Peyer's patch (tissue), 4 donors: Measurements from ENCODE around the gene GLB1L. TPM values are rescaled to one million over a fixed set of nuclear protein-coding genes. Genes with fewer than 3 reads are reported as not detected.
A peak's percentile ranks its signal among the peaks of the same experiment; 100 is the strongest.

Source experiments
- DNase-seq, 3 donors: peaks; one replicate each; pipeline ENCODE4 v3.0.0-alpha.2; 2017 to 2019
- H3K27ac ChIP-seq, 4 donors: fragments of 200-600 bp; sonication (generic); one replicate each; pipeline ENCODE4 v1.5.1; 2016 to 2019
- H3K27me3 ChIP-seq, 2 donors: fragments of 200-600 bp; sonication (generic); one replicate each; pipeline ENCODE4 v1.5.1; 2019
- H3K36me3 ChIP-seq, 3 donors: fragments of 200-600 bp; sonication (generic); one replicate each; pipeline ENCODE4 v1.5.1; 2016 to 2019
- H3K4me1 ChIP-seq, 4 donors: fragments of 200-600 bp; sonication (generic); one replicate each; pipeline ENCODE4 v1.5.1; 2016 to 2019
- H3K4me3 ChIP-seq, 4 donors: fragments of 200-600 bp; sonication (generic); 1 replicate in 3 of 4; 2 replicates in 1 of 4; pipeline ENCODE4 v1.5.1; 2016 to 2019; ENCODE audit warnings: mild to moderate bottlenecking in 1 of 4
- H3K9me3 ChIP-seq, 4 donors: fragments of 200-600 bp; sonication (generic); one replicate each; pipeline ENCODE4 v1.5.1; 2016 to 2019; ENCODE audit warnings: mild to moderate bottlenecking in 1 of 4
- CTCF ChIP-seq, 6 experiments: fragments of 450-650 bp in 4 of 6; fragments of 200-600 bp in 2 of 6; sonication (generic) in 1 of 6; IDR thresholded peaks; one replicate each; pipeline ENCODE4 v1.5.1; 2017 to 2019; ENCODE audit warnings: antibody characterized with exemption in 6 of 6, mild to moderate bottlenecking in 3 of 6, moderate library complexity in 1 of 6
- POLR2A ChIP-seq, 2 donors: fragments of 450-650 bp; IDR thresholded peaks; one replicate each; pipeline ENCODE4 v1.5.1; 2017; ENCODE audit warnings: antibody characterized with exemption in 2 of 2, mild to moderate bottlenecking in 2 of 2, moderate library complexity in 2 of 2
- total RNA-seq, 4 donors: library from RNA; depleted of rRNA; stranded (reverse); fragments of >200 nt; gene quantifications; one replicate each; pipeline ENCODE4 v1.1.0, GENCODE V29; 2016

GLB1L gene
- total RNA-seq, 4 donors from 2014 or later: 2.7 to 9.5 (median 7.0) TPM; not detected in 1

GRCh38 chr2:219228911-219229304 is 16.3 kb downstream of the GLB1L start:
- Histone ChIP-seq H3K4me1 (peaks cover 0 to 26% (median 18%) of the 10 kb centered on the region in 4 donors), H3K27ac (peak overlapping the region; percentile 88 to 97 (median 94)), H3K9me3 (no peaks in the 10 kb centered on the region), H3K36me3 (peaks cover 0 to 50% (median 0%) of the 10 kb centered on the region in 3 donors), H3K27me3 (no peaks in the 10 kb centered on the region), H3K4me3 (peak overlapping the region; percentile 77 to 85 (median 82))
- no peak for DNase-seq
- TF ChIP-seq POLR2A (IDR thresholded peaks at IDR 0.05): no peak
- TF ChIP-seq CTCF (IDR thresholded peaks at IDR 0.05): no peak

GRCh38 chr2:219228041-219228910 is 17.0 kb downstream of the GLB1L start:
- DNase-seq: no peak
- Histone ChIP-seq H3K9me3 (no peaks in the 10 kb centered on the region), H3K27ac (peak overlapping the region; percentile 88 to 97 (median 94)), H3K4me1 (peaks cover 0 to 26% (median 18%) of the 10 kb centered on the region in 4 donors), H3K4me3 (peak overlapping the region; percentile 77 to 85 (median 82)), H3K36me3 (peaks cover 0 to 50% (median 0%) of the 10 kb centered on the region in 3 donors), H3K27me3 (no peaks in the 10 kb centered on the region)
- no peak for TF ChIP-seq CTCF (IDR thresholded peaks at IDR 0.05)
- no peak for TF ChIP-seq POLR2A (IDR thresholded peaks at IDR 0.05)

- H3K4me1 ChIP-seq: peaks cover 0 to 18% (median 13%) of the 10 kb centered on the region in 4 donors
- peaks cover 0 to 63% (median 0%) of the 10 kb centered on the region in 3 donors for H3K36me3 ChIP-seq
- no peak for DNase-seq
- TF ChIP-seq CTCF (IDR thresholded peaks at IDR 0.05) (no peak), POLR2A (IDR thresholded peaks at IDR 0.05) (no peak)
- no peaks in the 10 kb centered on the region for H3K27me3 ChIP-seq
- no peaks in the 10 kb centered on the region for H3K9me3 ChIP-seq
- no peak overlapping the region for H3K4me3 ChIP-seq
- H3K27ac ChIP-seq: no peak overlapping the region
These were observed 19.9 kb downstream of the GLB1L start for GRCh38 chr2:219225350-219225749.

GRCh38 chr2:219223831-219224610 is 21.2 kb downstream of the GLB1L start:
- no peak for TF ChIP-seq POLR2A (IDR thresholded peaks at IDR 0.05)
- no peak for TF ChIP-seq CTCF (IDR thresholded peaks at IDR 0.05)
- no peak for DNase-seq
- no peaks in the 10 kb centered on the region for H3K9me3 ChIP-seq
- no peak overlapping the region for H3K27ac ChIP-seq
- H3K4me1 ChIP-seq: peaks cover 0 to 27% (median 15%) of the 10 kb centered on the region in 4 donors
- H3K36me3 ChIP-seq: peaks cover 0 to 71% (median 0%) of the 10 kb centered on the region in 3 donors
- no peak overlapping the region for H3K4me3 ChIP-seq
- H3K27me3 ChIP-seq: no peaks in the 10 kb centered on the region

- DNase-seq: no peak
- H3K4me1 ChIP-seq: peaks cover 0 to 30% (median 10%) of the 10 kb centered on the region in 4 donors
These were observed 23.2 kb downstream of the GLB1L start for GRCh38 chr2:219221957-219222518.

More at GRCh38 chr2:219221957-219222518, 23.2 kb downstream of the GLB1L start:
- no peak overlapping the region for H3K4me3 ChIP-seq
- H3K9me3 ChIP-seq: no peaks in the 10 kb centered on the region
- H3K27me3 ChIP-seq: no peaks in the 10 kb centered on the region
- peaks cover 0 to 71% (median 0%) of the 10 kb centered on the region in 3 donors for H3K36me3 ChIP-seq
- no peak overlapping the region for H3K27ac ChIP-seq
- no peak for TF ChIP-seq CTCF (IDR thresholded peaks at IDR 0.05)
- no peak for TF ChIP-seq POLR2A (IDR thresholded peaks at IDR 0.05)
